GM19324 (cell line): Measurements from ENCODE around the gene PCIF1.
A peak's percentile ranks its signal among the peaks of the same experiment; 100 is the strongest.

ENCODE experiments used
- ATAC-seq: cut with Tn5 transposase; IDR thresholded peaks from one replicate; pipeline ENCODE4 v1.9.1; 2021; ENCODE audit warnings: mild to moderate bottlenecking, moderate library complexity; ENCODE audit not compliant: unreplicated experiment, low FRiP score

Gene PCIF1

DNA sequence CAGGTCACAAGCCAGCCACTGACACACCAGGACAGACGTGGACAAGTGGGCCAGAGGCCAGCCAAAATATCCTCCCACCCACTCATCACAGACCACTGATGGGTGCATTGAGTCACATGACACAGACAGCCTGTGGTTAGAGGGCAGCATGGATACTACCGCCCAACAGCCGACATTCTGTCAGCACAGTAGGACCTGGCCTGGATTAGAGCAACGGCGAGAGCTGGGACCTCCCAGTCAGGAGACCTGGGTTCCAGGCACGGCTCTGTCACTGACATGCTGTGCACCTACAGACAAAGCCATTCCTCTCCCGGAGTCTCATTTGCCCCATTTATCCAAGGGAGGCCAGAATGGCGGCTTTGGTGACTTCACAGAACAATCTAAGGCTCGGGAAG lies 29.5 kb downstream of the PCIF1 start:
- no peak for ATAC-seq

DNA sequence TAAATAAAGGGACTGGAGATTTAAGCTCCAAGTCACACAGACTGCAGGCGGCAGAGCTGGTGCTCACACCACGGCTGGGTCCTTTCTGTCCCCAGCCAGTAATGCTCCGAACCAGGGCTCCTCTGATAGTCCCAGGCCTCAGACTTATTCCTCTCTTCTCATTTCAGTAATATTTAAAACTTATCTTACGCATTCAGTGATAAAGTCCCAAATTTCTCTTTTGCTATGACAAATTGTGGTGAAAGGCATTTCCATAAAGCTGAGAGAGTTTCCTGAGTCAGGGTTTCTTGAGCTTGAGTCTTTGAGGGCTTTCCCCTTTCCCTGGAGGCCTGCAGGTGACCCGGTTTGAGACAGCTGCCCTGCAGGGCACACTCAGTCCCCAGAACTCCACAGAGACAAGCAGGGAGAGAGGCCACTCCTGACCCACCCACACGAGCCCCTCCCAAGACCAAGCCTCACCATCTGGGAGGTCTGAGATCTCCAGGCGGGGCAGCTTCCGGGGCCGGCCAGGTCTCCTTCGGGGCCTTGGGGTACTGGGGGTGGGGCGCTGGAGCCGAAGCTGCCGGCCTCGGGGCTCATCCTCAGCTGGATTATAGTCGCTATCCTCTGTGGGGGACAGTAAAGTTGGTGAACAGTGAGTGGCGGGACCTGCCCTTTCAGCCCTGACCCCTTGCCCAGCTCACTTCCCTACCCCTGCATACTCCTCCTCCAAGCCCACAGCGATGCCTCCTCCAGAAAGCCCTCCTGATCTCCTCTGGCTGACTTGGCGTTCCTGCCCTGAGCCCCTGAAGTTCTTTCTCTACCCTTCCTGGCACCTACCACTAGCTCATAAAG lies 30.9 kb downstream of the PCIF1 start:
- no peak for ATAC-seq

DNA sequence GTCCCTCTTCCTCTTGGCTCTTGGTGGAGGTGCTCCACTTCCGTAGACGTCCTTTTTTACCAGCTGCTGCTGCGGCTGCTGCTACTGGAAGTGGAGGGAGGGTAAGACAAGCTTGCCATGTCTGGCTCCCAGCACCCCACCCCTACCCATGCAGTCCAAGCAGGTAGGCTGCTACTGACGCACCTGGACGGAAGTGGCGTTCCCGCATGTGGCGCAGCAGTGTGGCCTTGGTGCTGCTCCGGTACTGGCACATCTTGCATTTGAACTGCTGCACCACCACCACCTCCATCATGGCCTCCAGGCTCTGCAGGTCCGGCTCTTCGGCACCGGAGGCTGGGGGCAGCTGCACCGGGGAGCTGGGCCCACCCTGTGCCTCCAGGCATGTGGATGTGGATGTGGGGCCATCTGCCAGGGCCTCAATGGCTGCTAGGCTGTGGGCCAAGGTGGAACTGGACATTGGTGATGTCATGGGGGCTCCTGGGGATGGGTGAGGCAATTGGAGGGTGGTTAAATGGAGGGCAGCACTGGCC lies 33.1 kb downstream of the PCIF1 start:
- no peak for ATAC-seq

DNA sequence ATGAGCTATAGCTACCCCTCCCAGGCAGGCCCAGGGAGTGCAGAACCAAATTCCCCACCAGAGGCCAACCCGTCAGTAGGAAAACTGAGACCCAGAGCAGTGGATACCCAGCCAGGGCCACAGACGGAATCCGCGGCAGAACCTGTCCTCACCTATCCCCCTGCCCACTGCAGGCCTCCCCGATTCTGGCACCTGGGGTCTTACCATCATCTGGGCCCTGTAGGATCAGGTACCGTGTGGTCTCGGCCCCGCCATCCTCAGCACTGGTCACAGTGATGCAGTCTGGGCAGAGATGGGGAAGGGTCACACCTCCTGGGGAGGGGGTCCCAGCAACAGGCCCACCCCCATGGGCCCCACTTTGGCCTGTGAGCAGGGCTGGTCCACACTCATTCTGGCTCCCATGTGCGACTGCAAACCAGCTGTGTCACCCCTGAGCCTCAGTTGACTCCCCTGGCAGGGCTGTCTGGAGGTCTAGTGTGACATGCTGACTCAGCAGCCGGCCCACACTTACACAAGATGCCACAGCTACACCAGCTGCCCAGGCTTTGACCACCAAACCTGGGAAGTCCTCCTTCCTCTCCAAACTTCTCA lies 33.7 kb downstream of the PCIF1 start:
- ATAC-seq = no peak

DNA sequence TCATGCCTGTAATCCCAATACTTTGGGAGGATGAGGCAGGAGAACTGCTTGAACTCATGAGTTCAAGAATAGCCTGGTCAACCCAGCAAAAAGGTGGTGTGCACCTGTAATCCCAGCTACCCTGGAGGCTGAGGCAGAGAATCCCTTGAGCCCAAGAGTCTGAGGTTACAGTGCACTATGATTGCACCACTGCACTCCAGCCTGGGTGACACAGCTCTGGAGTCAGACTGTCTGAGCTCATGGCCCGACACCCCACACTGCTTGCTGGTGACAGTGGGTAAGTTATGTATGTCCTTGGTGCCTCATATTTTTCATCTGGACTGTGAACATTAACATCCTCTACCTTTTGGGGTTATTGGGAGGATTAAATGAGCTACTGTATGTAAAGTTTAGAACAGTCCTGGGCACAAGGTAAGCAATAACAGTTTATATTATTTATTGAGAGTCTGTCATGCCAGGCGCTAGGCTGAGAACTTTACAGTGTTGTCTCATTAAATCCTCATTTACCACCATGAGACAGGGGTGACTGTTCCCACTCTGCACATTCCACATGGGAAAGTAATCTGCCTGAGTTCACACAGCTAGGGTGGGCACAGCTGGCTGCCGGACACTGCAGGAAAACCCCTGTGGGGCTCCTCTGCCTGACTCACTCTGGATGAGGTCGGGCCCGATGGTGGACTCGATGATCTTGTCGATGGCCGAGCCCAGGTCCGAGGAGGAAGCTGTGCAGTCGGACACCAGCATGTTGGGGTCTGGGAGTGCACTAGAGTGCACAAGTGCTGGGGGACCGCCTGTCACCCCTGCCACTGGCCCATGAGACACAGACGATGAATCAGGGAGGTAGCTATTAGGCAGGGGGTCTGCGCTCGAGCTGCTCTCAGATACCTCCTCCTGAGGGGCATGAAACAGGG lies 34.6 kb downstream of the PCIF1 start:
- ATAC-seq = no peak

DNA sequence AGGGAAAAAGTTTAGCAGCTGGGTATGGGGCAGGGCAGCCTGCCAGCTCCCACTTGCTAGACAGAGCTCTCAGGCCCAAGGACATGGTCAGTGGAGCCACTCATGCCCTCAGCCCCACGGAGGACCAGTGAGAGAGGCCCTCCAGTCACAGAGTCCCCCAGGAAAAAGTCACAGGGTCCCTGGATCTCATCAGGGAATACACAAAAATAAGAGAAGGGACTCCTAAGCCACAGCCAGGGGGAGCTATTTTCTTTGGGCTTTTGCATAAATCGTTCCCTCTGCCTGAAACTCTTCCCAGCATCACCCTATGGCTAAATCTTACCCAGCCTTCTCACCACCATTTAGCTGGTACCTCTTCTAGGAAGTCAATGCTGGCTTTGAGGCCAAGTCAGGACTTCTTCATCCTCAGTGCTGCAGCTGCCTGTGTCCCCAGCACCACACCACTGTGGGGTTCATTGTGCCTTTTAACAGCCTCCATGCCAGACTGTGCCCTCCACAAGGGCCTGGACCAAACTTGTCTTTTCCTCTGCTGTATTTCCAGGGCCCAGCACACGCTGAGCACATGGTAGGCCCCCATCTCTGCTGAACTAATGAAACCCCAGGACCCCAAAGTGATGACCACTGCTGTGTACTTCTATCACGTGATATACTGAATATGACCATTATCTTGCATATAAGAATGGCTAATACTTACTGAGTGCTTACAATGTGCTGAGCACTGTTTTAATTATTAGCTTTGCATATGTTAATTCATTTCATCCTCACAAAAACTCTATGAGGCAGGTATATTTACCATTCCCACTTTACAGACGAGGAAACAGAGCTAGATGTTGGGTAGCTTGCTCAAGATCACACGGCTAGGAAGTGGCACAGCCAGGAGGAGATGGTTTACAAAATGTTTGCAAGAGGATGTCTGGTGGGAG lies 35.5 kb downstream of the PCIF1 start:
- no peak for ATAC-seq

DNA sequence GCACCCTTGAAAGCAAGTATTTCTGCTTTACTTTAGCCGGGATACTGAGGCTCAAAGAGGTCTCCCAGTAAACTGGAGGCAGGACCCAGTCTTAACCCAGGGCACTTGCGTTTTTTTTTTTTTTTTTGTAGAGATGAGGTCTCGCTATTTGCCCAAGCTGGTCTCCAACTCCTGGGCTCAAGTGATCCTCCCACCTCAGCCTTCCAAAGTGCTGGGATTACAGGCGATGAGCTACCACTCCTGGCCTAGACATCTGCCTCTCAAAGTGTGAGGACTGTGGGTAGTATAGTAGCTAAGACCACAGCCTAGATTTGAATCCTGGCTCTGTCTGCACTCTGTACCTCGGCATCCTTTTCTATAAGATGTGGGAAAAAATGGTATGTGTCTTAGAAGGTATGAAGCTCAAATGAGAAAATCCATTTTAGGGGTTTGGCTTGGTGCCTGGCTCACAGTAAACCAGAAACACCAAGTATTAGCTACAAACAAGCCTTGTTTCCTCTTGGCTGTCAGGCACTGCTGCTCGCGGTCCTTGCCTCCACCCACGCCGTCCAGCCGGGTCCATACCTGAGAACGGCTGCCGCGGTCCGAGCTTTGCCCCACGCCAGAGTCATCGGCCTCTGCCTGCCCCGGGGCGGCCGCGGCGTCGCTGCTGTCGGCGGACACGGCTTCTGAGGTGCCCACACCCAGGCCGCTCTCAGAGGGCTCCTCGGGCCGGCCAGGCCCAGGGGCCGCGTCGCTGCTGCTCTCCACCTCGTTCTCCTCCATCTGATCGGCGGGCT lies 36.4 kb downstream of the PCIF1 start:
- ATAC-seq = no peak

DNA sequence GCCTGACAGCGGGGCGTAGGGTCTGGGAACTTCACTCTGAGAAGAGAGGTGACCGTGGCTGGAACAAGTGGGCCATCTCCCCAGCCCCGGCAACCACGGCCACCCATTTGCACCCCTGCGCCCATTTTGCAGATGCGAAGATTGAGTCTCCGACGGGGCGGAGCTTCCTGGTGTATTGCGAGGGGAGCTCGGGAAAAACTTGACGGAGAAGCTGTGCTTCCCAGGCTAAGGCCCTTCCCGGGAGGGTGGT lies 36.9 kb downstream of the PCIF1 start:
- peak; percentile 7 for ATAC-seq

DNA sequence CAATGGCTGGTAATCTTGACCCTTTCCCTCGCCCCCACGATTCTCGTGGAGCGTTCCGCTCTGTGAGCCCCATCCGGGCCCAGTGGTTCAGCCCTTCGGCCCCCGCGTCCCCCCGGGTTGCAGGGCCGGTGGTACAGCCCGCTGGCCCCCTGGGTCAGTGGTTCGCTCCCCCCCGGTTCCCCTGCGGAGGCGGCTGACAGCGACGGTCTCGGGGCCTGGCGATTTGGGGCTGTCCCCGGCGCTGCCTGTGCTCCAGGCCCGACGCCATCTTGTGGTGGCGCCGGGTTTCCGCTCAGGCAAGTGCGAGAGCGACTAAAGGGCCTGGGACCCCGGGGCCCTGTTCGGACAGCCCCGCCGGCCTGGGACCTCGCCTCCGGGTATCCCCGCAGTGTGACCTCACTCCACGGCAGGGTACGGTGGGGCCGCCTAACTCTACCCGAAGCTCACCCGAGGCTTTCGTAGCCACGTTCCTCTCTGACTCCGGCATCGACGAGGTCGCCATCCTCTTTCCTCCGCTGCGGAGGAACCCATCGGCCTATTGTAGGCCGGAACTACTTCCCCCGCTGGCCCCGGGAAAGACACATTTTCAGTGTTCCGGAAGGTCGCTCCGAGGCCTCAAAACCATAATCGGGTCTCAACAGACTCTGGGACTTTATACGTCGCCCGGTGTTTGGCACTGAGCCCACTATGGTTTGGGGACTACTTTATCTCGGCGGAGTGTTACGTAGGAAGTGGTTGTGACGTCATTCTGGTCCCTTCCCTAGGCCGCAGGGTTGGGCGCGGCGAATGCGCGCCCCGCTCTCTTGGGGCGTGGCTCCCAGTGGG lies 37.4 kb downstream of the PCIF1 start, which contains the start of gene ZNF335:
TSS of gene ZNF335 (minus strand) at position 529 of the 825 bp plus-strand sequence. CDS start 793 bp downstream, outside the sequence.
- peak; percentile 80 for ATAC-seq

DNA sequence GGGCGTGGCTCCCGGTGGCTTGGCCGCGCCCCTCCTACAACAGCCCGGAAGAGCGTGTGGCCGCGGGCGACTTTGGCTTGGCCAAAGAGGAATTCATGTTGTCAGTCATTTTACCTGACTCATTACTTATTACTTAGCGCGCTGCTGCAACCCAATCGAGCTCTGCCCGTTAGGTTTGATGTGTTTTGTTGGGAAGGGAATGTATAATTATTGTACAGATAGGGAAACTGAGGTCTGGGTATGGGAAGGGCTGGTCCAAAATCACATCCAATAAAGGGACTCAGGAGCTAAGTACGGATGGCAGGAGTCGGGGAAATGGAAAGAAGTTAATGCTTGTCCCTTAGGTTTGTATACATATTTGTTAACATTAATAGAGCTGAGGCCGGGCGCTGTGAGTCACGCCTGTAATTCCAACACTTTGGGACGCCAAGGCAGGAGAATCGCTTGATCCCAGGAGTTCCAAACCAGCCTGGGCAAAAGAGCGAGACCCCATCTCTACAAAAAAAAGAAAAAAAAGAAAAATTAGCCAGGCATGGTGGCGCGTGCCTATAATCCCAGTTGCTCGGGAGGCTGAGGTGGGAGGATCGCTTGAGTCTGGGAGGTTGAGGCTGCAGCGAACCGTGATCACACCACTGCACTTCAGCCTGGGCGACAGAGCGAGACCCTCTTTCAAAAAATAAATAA lies 38.2 kb downstream of the PCIF1 start:
- ATAC-seq = no peak

DNA sequence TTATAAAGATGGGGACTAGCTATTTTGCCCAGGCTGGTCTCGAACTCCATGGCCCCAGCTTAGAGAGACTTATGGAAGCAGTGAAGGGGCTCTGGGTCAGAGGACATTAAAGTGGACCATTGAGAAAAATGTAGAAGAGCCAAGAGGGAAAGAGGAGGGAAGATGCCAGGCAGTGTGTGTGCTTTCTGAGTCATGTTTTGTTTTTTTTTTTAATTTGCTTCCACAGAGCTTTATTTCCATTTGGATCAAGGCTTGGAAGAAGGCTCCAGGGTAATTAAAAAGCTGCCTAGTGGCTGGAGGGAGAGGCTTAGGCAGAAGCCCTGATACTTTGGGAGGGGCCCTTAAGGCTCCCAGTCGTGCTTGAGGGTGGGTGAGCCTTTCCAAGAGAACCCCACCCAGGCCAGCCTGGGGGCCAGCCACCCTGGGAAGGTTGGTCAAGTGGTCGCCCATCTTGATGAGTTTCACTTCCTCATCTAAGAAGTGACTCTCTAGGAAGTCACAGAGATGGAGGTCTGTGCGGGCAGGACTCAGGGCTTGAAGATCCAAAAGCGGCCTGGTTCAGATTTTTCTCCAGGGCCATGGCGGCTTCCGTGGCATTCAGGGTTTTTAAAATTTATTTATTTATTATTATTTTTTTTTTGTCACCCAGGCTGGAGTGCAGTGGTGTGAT lies 40.5 kb downstream of the PCIF1 start:
- no peak for ATAC-seq

DNA sequence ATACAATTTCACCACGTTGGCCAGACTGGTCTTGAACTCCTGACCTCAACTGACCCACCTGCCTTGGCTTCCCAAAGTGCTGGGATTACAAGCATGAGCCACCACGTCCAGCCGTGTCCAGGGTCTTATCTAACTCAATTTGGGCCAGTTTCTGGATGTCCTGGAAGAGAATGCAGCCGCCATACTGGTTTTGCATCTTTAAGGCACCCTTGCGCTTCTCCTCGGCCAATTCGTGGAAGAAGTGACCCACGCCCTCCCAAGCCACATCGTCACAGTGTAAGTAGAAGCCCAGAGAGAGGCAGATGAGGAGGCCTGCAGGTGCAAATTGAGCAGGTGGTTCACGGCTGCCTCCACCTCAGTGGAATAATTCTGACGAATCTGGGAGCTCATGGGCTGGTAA lies 41.2 kb downstream of the PCIF1 start:
- no peak for ATAC-seq

DNA sequence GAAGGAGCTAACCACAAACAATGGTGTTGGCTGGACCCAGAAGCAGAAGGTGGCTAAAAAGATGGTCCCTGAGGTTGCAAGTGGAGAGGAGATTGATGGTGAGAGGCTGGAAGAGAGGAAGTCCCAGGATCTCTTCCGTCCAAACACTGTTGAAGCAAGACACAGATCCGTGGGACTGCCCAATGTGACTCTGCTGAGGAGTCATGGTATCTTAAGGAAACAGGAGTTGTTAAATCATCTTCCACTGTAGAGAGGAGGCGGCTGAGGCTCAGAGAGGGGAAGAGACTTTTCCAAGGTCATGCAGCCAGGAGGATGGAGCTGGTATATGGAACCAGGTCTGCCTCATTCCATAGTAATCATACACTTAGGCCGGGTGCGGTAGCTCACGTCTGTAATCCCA lies 41.6 kb downstream of the PCIF1 start:
- ATAC-seq = no peak

DNA sequence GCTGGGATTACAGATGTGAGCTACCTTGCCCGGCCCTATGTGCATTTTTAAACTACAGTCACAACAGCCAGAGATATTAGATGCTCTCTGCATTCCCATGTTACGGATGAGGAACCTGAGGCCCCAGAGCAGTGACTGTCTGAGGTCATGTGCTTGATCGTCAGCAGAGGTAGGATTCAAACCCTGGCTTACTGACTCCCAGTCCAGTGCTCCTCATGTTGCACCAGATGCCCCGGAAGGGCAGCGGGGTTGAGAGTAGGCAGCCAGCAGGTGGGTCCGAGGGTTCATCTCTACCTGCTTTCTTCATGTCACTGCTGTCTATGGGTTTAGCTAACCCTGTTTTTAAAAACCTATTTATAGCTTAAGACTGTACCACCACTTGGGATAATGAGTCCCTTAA lies 46.8 kb downstream of the PCIF1 start:
- ATAC-seq = no peak

DNA sequence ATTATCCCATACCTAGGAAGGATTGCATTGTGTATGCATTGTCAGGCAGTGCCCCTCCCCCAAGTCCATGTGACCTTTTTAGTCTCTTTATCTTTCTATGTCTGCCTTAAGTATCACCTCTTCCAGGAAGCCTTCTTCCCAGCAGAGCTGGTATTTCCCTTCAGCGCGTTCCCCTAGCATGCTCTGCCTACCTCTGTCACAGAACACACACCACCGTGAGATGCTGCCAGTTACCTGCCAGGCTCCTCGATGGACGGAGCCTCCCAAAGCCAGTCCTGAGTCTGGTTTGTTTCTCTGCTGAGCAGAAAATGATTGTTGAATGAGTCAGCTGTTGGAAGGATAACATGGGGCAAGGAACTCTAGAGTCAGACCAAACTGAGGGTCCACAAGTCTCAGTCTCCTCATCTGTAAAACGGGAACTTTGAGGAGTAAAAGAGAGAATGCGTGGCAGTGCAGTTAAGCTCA lies 48.8 kb downstream of the PCIF1 start:
- no peak for ATAC-seq

DNA sequence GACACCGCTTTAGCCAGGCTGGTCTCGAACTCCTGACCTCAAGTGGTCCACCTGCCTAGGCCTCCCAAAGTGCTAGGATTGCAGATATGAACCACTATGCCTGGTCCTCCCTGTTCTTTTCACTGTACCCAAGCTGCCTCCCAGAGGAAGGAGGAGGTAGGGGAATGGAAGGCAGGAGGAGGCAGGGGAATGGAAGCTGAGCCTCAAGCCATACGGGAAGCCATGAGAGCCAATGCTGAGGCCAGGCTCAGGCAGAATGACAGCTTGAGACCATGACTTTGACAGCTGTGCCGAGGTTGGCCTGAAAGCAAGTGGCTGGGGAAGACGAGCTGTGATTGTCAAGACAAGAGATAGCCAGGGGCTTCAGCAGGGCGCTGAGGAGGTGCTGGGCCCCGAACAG lies 51.1 kb downstream of the PCIF1 start:
- no peak for ATAC-seq

DNA sequence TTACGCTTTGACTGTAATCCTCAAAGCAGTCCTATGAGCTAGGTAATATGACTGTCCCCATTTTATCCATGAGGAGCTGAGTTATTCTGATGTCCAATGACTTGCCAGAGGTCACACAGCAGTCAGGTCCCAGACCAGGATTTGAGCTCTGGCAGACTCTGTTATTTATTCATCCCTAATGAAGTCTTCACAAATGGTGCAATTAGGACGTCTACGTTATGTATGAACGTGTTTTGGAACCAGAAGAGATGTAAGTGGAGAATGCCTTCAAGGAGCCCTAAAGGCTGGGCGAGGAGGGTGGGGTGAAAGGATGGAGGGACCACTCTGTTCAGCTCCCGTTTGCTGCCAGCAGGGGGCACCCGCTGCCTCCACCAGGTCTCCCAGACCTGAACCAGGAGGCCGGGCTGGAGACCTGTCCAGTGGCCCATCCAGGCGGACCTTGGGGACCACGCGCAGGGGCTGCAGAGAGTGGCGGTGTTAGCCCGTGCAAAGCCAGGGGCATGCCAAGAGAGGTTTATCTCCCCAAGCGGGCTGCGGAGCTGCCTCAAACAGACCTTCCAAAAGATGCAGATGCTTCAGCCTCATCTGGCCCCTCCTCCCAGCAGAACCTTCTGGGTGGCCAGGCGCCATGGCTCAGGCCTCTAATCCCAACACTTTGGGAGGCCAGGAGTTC lies 52.8 kb downstream of the PCIF1 start:
- no peak for ATAC-seq
